GM06990 (cell line): ENCODE measurements around the gene PCCA.

Source experiments
- DNase-seq: peaks from one replicate; pipeline ENCODE4 v3.0.0-alpha.2; 2011; ENCODE audit not compliant: insufficient read length; ENCODE audit errors: extremely low read depth
- H3K27me3 ChIP-seq: replicated peaks from 2 replicates; pipeline ENCODE4 v1.6.0; 2011; ENCODE audit warnings: low read length; ENCODE audit not compliant: control insufficient read depth, insufficient read depth
- H3K36me3 ChIP-seq: 2 replicates; pipeline ENCODE4 v1.5.1; 2011; ENCODE audit warnings: low read length; ENCODE audit not compliant: control insufficient read depth, insufficient read depth
- H3K4me3 ChIP-seq: replicated peaks from 2 replicates; pipeline ENCODE4 v1.5.1; 2011; ENCODE audit warnings: low read depth, mild to moderate bottlenecking, control low read depth, low read length
- CTCF ChIP-seq: IDR thresholded peaks from 2 replicates; pipeline ENCODE4 v1.5.1; 2011; ENCODE audit warnings: low read length, control low read depth, mild to moderate bottlenecking, inconsistent platforms; ENCODE audit not compliant: insufficient read depth, poor library complexity, severe bottlenecking

Gene PCCA

GRCh38 chr13:100465558-100465957 is 376.7 kb downstream of the PCCA start:
- no peak overlapping the region for H3K4me3 ChIP-seq
- TF ChIP-seq CTCF, result no peak
- no peaks in the 10 kb centered on the region for H3K27me3 ChIP-seq
- DNase-seq, result no peak
- H3K36me3 ChIP-seq, result no peaks in the 10 kb centered on the region

- Histone ChIP-seq H3K36me3 (no peaks in the 10 kb centered on the region), H3K4me3 (no peak overlapping the region), H3K27me3 (no peaks in the 10 kb centered on the region)
- TF ChIP-seq CTCF, result no peak
- DNase-seq, result no peak
Observed at GRCh38 chr13:100470866-100471505, 382.1 kb downstream of the PCCA start.

GRCh38 chr13:100473087-100473486 is 384.2 kb downstream of the PCCA start:
- H3K27me3 ChIP-seq, result no peaks in the 10 kb centered on the region
- no peak for DNase-seq
- no peak for TF ChIP-seq CTCF
- no peaks in the 10 kb centered on the region for H3K36me3 ChIP-seq
- no peak overlapping the region for H3K4me3 ChIP-seq

- no peak for TF ChIP-seq CTCF
- DNase-seq, result no peak
- H3K27me3 ChIP-seq, result no peaks in the 10 kb centered on the region
Observed at GRCh38 chr13:100473501-100474044, 384.7 kb downstream of the PCCA start.

GRCh38 chr13:100476963-100477362 is 388.1 kb downstream of the PCCA start:
- no peak for TF ChIP-seq CTCF
- H3K36me3 ChIP-seq, result no peaks in the 10 kb centered on the region

More at GRCh38 chr13:100473501-100474044, 384.7 kb downstream of the PCCA start:
- Histone ChIP-seq H3K36me3 (no peaks in the 10 kb centered on the region), H3K4me3 (no peak overlapping the region)

More at GRCh38 chr13:100476963-100477362, 388.1 kb downstream of the PCCA start:
- Histone ChIP-seq H3K4me3 (no peak overlapping the region), H3K27me3 (no peaks in the 10 kb centered on the region)
- no peak for DNase-seq
